ENCODE measurements around the gene INSR.

- TF ChIP-seq EZH2phosphoT487 (IDR thresholded peaks at IDR 0.05; ENCODE audit: insufficient read depth, low read depth) (no peak), EZH2 (IDR thresholded peaks at IDR 0.05; ENCODE audit: insufficient read depth, poor library complexity, severe bottlenecking) (no peak)
These were observed 105.2 kb downstream of the INSR start for GRCh38 chr19:7188698-7189629.
